Urinary bladder (tissue), 4 donors: ENCODE data around the gene SGPL1. TPM values are rescaled to one million over a fixed set of nuclear protein-coding genes. Genes with fewer than 3 reads are reported as not detected.

Source experiments
- DNase-seq: peaks from one replicate; pipeline ENCODE4 v3.0.0-alpha.2; 2015; ENCODE audit errors: extremely low spot score
- H3K27ac ChIP-seq: one replicate; pipeline ENCODE4 v1.5.1; 2013; ENCODE audit warnings: low read depth, mild to moderate bottlenecking, moderate library complexity
- H3K36me3 ChIP-seq: one replicate; pipeline ENCODE4 v1.6.1; 2013; ENCODE audit warnings: mild to moderate bottlenecking, moderate library complexity; ENCODE audit not compliant: insufficient read depth
- H3K4me1 ChIP-seq: one replicate; pipeline ENCODE4 v1.6.1; 2013; ENCODE audit warnings: mild to moderate bottlenecking, moderate library complexity; ENCODE audit not compliant: insufficient read depth
- H3K4me3 ChIP-seq: one replicate; pipeline ENCODE4 v1.5.1; 2013; ENCODE audit warnings: low read depth, low read length
- WGBS: extraction: QIAGEN DNeasy Blood & Tissue Kit; methylation state at CpG from one replicate; pipeline ENCODE4 v1.1.7; 2013; 5-methylcytosine and 5-hydroxymethylcytosine counted together
- polyA plus RNA-seq: library from polyadenylated mRNA; stranded (reverse); fragments of 200-250 nt; gene quantifications from one replicate; pipeline ENCODE4 v1.2.3, GENCODE V29; 2013
- total RNA-seq: library from RNA; depleted of rRNA; stranded (reverse); fragments of >200 nt; gene quantifications from one replicate; pipeline ENCODE4 v1.2.3, GENCODE V29; 2014
- donor health status: healthy with polysubstance abuse.
- donor health status: healthy.

Gene SGPL1
- total and polyA plus RNA-seq, 2 donors = 14.6 to 61.3 TPM

DNA sequence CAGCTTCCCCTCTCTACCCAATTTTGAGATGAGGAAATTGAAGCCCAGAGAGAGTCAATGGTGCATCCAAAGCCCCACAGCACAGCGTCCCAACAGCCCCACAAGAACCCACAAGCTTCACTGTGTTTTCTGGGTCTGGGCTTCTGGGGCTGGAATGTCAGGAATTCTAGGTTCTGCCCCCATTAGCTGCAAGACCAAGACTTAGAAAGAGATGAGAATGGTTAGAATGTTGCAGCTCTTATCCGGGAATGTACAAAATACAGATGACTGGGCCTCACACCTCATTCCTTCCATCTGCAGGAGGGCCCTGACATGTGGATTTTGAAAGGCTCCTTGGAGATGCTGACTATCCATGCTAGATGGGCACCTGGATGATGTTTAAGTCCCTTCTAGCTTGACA, 6.0 kb upstream of the SGPL1 start:
- no peak overlapping the region for H3K27ac ChIP-seq
- no peak for DNase-seq
- no peaks in the 10 kb centered on the region for H3K36me3 ChIP-seq
- no peaks in the 10 kb centered on the region for H3K4me1 ChIP-seq
- H3K4me3 ChIP-seq = no peak overlapping the region
- 89% methylated on average over 2 of the region's 2 CpGs for WGBS

DNA sequence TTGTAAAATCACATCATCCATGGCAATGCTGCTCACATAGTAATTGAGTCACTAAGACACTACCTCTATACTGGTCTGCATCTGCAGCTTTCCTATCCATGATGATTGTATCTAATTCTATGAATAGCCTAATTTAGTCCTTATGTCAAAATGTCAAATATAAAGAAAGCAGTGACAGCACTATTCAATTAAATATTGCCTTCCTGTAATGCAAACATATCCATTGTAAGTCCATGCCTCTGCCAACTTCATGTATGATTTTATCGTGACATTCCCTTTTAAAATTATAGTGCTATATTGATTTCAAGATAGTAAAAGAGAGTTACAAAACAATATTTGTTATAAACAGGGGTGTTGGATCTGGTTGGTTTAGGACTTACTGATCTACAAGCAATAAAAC, 4.8 kb upstream of the SGPL1 start:
- Histone ChIP-seq H3K36me3 (no peaks in the 10 kb centered on the region), H3K4me3 (no peak overlapping the region), H3K27ac (no peak overlapping the region), H3K4me1 (no peaks in the 10 kb centered on the region)
- 50% methylated on average over 1 of the region's 1 CpG for WGBS
- DNase-seq = no peak

- Histone ChIP-seq H3K36me3 (no peaks in the 10 kb centered on the region), H3K4me1 (no peaks in the 10 kb centered on the region), H3K27ac (no peak overlapping the region), H3K4me3 (no peak overlapping the region)
- DNase-seq = no peak
- 75% methylated on average over 3 of the region's 3 CpGs for WGBS
Measured at GRCh38 chr10:70811881-70812280, 3.9 kb upstream of the SGPL1 start.

GRCh38 chr10:70812814-70813213, 2.9 kb upstream of the SGPL1 start:
- no peaks in the 10 kb centered on the region for H3K4me1 ChIP-seq
- 96% methylated on average over 4 of the region's 4 CpGs for WGBS
- H3K27ac ChIP-seq = no peak overlapping the region
- H3K36me3 ChIP-seq = no peaks in the 10 kb centered on the region
- no peak overlapping the region for H3K4me3 ChIP-seq
- no peak for DNase-seq

- H3K36me3 ChIP-seq = no peaks in the 10 kb centered on the region
- no peak overlapping the region for H3K27ac ChIP-seq
- H3K4me1 ChIP-seq = no peaks in the 10 kb centered on the region
- no peak overlapping the region for H3K4me3 ChIP-seq
- DNase-seq = no peak
- 89% methylated on average over 4 of the region's 4 CpGs for WGBS
Measured at GRCh38 chr10:70814126-70814525, 1.6 kb upstream of the SGPL1 start.

GRCh38 chr10:70816220-70816894, 609 bp downstream of the SGPL1 start:
- WGBS = 1% methylated on average over 43 of the region's 43 CpGs
- H3K4me3 ChIP-seq = peak overlapping the region; percentile 80
- DNase-seq = peak; percentile 81
- no peaks in the 10 kb centered on the region for H3K4me1 ChIP-seq
- peaks cover 1% of the 10 kb centered on the region for H3K36me3 ChIP-seq
- peak overlapping the region; percentile 98 for H3K27ac ChIP-seq

DNA sequence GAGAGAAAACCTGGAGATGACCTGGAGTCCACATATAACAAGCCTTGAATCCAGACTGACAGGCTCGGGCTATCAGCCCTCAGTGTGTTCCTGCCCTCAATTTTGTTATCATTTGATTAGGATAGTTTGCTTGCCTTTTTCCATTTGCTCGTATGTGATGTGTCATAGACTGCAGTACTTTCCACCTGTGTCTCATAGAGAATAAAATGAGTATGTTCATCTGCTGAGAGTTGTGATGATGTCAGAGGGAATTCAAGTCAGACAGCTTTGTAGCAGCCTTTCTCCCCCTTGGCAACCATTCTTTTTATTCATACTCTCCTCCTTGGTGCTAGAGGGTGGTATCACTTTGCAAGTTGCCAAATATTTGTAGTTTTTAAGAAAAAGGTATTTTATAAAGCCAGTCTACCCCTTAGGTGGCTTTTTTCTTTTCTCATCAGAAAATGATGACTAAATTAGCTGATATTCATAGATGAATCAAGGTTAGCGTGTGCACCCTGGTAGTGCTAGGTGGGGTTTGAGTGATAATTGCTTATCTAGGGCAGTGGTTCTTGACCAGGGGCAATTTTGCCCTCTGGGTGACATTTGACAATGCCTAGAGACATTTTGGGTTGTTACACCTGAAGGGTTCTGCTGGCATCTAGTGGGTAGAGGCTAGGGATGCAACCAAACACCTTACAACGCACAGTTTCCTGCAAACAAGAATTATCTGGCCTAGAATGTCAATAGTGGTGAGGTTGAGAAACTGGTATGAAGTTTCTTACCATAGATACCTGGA, 5.4 kb downstream of the SGPL1 start:
- 86% methylated on average over 4 of the region's 4 CpGs for WGBS
- H3K36me3 ChIP-seq = peaks cover 5% of the 10 kb centered on the region
- H3K4me1 ChIP-seq = no peaks in the 10 kb centered on the region
- no peak overlapping the region for H3K4me3 ChIP-seq
- H3K27ac ChIP-seq = no peak overlapping the region
- DNase-seq = no peak

DNA sequence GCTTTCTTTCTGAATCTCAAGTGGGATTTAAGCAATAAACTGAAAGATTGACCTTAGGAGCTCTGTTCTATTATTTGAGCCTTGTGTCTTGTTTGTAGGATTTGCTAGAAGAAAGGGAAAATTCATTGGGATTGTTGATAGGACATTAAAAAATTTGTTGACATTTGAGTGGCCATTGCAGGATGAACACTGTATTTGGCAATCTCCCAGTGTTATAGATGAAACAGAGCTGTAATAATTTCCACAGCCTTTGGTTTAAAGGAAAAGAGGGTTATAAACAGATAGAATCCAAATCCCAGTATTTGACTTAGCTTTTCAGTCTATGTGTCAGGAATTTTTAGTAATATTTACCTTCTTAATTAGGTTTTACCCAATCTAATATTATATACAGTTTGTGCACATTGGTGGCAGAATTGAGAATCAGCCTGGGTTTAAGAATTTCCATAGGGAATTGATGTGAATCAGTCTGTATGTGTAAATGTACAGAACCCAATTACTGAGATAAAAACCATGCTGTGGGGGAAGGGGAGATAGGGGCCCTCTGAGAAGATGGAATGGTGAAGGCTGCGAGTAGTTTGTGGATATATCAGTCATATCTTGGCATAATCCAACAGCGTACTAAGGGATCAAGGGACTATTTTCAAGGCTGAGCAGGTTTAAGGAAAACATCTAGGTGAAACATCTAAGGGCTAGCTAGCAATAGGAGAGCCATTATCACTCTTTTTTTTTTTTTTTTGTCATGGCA, 6.5 kb downstream of the SGPL1 start:
- 86% methylated on average over 2 of the region's 2 CpGs for WGBS
- Histone ChIP-seq H3K27ac (no peak overlapping the region), H3K36me3 (peaks cover 5% of the 10 kb centered on the region), H3K4me1 (no peaks in the 10 kb centered on the region), H3K4me3 (no peak overlapping the region)
- DNase-seq = no peak

DNA sequence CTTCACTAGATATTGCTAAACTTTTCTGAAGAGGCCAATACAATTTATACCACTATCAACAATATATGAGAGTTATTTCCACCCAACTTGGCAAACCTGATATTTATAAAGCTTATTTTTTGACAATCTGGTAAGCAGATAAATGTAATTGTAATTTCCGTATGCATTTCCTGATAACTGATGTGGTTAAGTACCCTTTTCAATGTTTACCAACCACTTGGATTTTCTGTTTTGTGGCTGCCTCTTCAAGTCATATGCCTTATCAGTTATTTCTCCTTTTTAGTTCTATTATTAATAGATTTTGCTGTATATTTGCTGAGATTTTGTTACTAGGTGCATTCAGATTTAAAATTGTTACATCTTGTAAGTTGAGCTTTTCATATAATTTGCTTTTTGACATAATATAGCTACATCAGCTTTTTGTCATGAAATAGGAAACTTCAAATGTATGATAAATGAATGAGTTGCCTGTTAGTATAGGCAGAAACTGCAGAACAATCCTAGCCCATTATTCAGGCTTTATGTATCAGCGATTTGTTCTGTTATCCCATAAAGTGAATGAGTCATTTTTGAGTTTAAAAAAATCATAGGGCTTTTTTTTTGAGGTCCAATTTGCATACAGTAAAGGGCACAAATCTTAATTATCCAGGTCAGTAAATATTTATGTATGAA, 11.5 kb downstream of the SGPL1 start:
- Histone ChIP-seq H3K4me3 (no peak overlapping the region), H3K36me3 (peaks cover 4% of the 10 kb centered on the region), H3K27ac (no peak overlapping the region), H3K4me1 (peaks cover 3% of the 10 kb centered on the region)
- 77% methylated on average over 2 of the region's 2 CpGs for WGBS
- DNase-seq = no peak

DNA sequence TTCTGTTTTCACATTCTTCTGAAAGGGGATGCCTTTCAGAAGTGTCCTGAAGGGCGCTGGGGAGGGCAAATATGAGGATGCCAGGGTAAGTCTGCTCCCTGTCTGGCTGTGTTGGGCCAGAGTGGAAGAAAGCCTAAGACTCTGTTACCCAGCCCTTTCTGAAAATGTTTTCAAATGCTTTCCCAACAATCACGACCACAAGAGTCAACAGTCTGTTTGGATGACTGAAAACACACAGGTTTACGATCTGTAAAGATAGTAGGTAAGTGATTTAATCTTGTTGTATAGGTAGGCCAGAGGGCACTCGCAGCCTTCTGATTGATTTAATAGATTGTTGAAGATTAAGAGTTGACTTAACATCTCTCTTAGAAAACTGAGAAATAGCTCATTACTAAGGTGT, 13.2 kb downstream of the SGPL1 start:
- no peak for DNase-seq
- no peak overlapping the region for H3K4me3 ChIP-seq
- peaks cover 2% of the 10 kb centered on the region for H3K36me3 ChIP-seq
- 71% methylated on average over 4 of the region's 4 CpGs for WGBS
- no peak overlapping the region for H3K27ac ChIP-seq
- peaks cover 3% of the 10 kb centered on the region for H3K4me1 ChIP-seq

DNA sequence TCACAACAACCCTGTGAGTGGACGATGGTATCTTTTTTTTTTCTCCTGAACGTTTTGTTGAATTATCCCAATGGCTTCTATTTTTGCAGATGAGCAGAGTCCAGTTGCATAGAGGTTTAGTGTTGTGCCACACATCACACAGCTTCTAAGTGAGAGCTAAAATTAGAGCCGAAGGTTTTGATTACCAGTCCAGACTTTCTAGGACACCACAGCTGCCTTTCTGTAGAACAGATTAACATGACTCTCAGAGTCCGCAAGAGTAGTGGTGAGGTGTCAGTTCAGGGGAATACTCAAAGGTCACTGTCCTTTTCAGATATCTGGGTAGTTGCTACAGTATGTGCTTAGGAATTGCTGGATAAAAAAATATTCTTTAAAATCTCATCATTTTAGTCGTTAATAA, 13.8 kb downstream of the SGPL1 start:
- 71% methylated on average over 5 of the region's 5 CpGs for whole genome bisulfite sequencing
- DNase-seq = no peak

DNA sequence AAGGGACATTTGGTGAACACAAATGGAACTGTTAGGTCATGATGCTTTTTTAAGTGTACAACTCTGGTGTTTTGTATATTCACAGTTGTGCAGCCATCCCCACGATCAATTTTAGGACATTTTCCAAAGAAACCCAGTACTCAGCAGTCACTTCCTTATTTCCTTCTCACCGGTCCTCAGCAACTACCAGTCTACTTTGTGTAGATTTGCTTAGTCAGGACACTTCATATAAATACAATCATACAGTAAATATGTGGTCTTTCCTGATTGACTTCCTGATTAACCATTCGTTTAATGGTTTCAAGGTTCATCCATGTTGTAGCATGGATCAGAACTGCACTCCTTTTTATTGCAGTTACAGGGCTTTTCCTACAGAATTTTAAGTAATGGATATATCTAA, 14.4 kb downstream of the SGPL1 start:
- Histone ChIP-seq H3K36me3 (peaks cover under 1% of the 10 kb centered on the region), H3K4me1 (peaks cover 3% of the 10 kb centered on the region), H3K4me3 (no peak overlapping the region), H3K27ac (peak overlapping the region; percentile 19)
- no peak for DNase-seq
- WGBS = 54% methylated on average over 3 of the region's 3 CpGs

More for the DNA sequence above, 13.8 kb downstream of the SGPL1 start:
- no peak overlapping the region for H3K4me3 ChIP-seq
- no peak overlapping the region for H3K27ac ChIP-seq
- H3K4me1 ChIP-seq = peaks cover 3% of the 10 kb centered on the region
- peaks cover 2% of the 10 kb centered on the region for H3K36me3 ChIP-seq

DNA sequence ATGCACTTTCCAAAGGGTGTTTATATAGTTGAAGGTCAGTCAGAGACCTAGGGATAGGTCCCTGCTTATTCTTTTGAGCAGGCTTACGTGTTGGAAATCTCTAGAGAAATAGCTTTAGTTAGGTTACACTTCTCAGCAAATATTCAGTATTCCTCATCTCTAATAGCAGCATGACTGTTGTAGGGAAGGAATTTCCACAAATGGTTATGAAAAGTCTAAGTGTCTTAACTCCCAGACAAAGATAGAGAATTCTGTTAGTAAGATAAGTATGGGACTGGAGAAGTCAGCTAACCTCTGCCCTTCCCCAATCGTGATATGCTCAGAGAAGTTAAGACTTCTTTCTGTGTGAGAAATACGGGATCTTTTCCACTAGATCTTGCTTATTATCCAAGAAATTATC, 16.5 kb downstream of the SGPL1 start:
- WGBS = 81% methylated on average over 3 of the region's 3 CpGs
- no peaks in the 10 kb centered on the region for H3K36me3 ChIP-seq

More for the DNA sequence above, 16.5 kb downstream of the SGPL1 start:
- DNase-seq = no peak
- Histone ChIP-seq H3K4me3 (no peak overlapping the region), H3K27ac (no peak overlapping the region), H3K4me1 (peaks cover 3% of the 10 kb centered on the region)
